Diencephalon (tissue), 1 donor: ENCODE results near the gene PRAMEF12. TPM values are rescaled to one million over a fixed set of nuclear protein-coding genes. Genes with fewer than 3 reads are reported as not detected.

Experiments
- total RNA-seq: library from RNA; depleted of rRNA; stranded (reverse); fragments of >200 nt; gene quantifications from one replicate; pipeline ENCODE4 v1.2.3, GENCODE V29; 2014

The PRAMEF12 gene
- total RNA-seq, result not detected

DNA sequence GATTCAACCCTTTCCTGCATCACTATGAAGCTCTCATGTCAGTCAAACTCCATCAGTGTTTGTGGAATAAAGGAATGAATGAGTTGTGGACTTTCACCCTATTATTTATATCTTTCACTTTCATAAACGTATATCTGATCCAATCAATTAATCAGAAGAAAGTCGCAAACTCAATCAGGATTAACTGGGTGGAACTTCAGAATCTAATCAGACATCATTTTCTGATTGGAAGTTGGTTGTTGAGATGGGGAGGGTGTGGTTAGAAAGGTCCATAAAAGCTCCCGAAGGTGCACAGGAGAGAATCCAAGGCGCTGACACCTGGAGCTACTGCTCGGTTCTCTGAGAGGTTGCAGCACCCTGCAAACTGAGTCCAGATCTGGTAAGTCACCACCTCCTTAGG lies at the start of gene PRAMEF12:
PRAMEF12 (plus strand) TSS at position 301 of the 400 bp plus-strand sequence. CDS start 1,130 bp downstream, outside the sequence.

DNA sequence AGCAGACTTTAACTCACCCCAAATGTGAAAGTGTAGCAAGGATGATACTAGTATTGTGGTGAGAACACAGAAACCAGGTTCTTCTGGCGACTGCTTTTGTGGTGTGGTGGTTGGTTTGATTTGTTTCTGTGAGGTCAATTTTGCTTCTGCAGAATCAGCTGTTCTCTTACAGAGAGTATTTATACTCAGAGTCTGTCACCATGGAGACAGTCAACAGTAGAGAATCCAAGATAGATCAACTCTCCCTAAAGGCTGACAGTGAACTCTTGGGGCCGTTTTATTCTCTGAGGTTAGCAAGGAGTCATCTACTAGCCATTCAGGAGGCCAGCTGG lies 27.6 kb upstream of the PRAMEF12 start, which contains the start of gene CFAP107:
CFAP107 (plus strand) TSS at position 209 of the 332 bp plus-strand sequence. CDS start 231 bp downstream, outside the sequence.

DNA sequence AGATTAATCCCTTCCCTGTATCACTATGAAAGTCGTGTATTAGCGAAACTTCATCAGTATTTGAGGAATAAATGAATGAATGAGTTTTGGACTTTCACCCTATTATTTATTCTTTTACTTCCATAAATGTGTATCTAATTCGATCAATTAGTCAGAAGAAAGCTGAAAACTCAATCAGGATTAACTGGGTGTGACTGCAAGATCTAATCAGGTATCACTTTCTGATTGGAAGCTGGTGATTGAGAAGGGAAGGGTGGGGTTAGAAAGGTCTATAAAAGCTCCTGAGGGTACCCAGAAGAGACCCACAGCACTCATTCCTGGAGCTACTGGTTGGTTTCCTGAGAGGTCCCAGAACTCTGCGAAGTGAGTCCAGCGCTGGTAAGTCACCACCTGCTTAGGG lies 17.6 kb downstream of the PRAMEF12 start, which contains the start of gene PRAMEF1:
PRAMEF1 (plus strand) TSS at position 301 of the 400 bp plus-strand sequence. CDS start 1,831 bp downstream, outside the sequence.

Other genes starting within 250 kb of the PRAMEF12 start
- gene DHRS3, start 155.5 kb upstream of the PRAMEF12 start, total RNA-seq, result 28.4 TPM
- not detected for gene AADACL4, start 129.7 kb upstream of the PRAMEF12 start, total RNA-seq
- gene AADACL3, start 57.6 kb upstream of the PRAMEF12 start, total RNA-seq, result not detected
- gene CFAP107, start 27.5 kb upstream of the PRAMEF12 start, total RNA-seq, result 3.0 TPM
- gene PRAMEF1, start 17.7 kb downstream of the PRAMEF12 start, total RNA-seq, result not detected
- gene PRAMEF11, start 57.7 kb downstream of the PRAMEF12 start, total RNA-seq, result not detected
- not detected for gene HNRNPCL1, start 75.0 kb downstream of the PRAMEF12 start, total RNA-seq
- gene PRAMEF2, start 83.3 kb downstream of the PRAMEF12 start, total RNA-seq, result not detected
- gene PRAMEF4, start 112.5 kb downstream of the PRAMEF12 start, total RNA-seq, result not detected
- not detected for gene PRAMEF10, start 124.5 kb downstream of the PRAMEF12 start, total RNA-seq
- gene PRAMEF7, start 142.9 kb downstream of the PRAMEF12 start, total RNA-seq, result not detected
- not detected for gene PRAMEF6, start 173.8 kb downstream of the PRAMEF12 start, total RNA-seq